Mesothelial cell of epicardium (in vitro differentiated cells): ENCODE results near the gene ANKRD39. TPM values are rescaled to one million over a fixed set of nuclear protein-coding genes. Genes with fewer than 3 reads are reported as not detected.

ENCODE experiments used
- DNase-seq, 2 experiments: peaks; one replicate each; pipeline ENCODE4 v3.0.0; 2021; ENCODE audit warnings: low spot score in 2 of 2; ENCODE audit not compliant: unreplicated experiment in 2 of 2
- H3K27ac Mint-ChIP-seq: 2 replicates; pipeline ENCODE4 v1.8.0; 2021; ENCODE audit warnings: mixed read lengths
- H3K27me3 Mint-ChIP-seq: 2 replicates; pipeline ENCODE4 v1.8.0; 2021; ENCODE audit warnings: low read depth, mixed read lengths
- H3K36me3 Mint-ChIP-seq: 2 replicates; pipeline ENCODE4 v1.8.0; 2021; ENCODE audit warnings: mixed read lengths
- H3K4me1 Mint-ChIP-seq: 2 replicates; pipeline ENCODE4 v1.8.0; 2021; ENCODE audit warnings: mixed read lengths
- H3K4me3 Mint-ChIP-seq: 2 replicates; pipeline ENCODE4 v1.8.0; 2021; ENCODE audit warnings: mild to moderate bottlenecking, moderate library complexity, mixed read lengths
- H3K9me3 Mint-ChIP-seq: 2 replicates; pipeline ENCODE4 v1.8.0; 2021; ENCODE audit warnings: mixed read lengths
- total RNA-seq: library from RNA; stranded (reverse); gene quantifications from 3 replicates; pipeline ENCODE4 v1.2.1, GENCODE V29; 2021
- TF ChIP-seq, protein P1 (sequence below): fragments of 200-600 bp; sonication (generic); IDR thresholded peaks from one replicate; pipeline ENCODE4 v1.5.0; 2021; ENCODE audit warnings: antibody characterized with exemption; ENCODE audit not compliant: unreplicated experiment

Gene ANKRD39
- total RNA-seq, 1 donor from 2014 or later, result 17.4 TPM

DNA sequence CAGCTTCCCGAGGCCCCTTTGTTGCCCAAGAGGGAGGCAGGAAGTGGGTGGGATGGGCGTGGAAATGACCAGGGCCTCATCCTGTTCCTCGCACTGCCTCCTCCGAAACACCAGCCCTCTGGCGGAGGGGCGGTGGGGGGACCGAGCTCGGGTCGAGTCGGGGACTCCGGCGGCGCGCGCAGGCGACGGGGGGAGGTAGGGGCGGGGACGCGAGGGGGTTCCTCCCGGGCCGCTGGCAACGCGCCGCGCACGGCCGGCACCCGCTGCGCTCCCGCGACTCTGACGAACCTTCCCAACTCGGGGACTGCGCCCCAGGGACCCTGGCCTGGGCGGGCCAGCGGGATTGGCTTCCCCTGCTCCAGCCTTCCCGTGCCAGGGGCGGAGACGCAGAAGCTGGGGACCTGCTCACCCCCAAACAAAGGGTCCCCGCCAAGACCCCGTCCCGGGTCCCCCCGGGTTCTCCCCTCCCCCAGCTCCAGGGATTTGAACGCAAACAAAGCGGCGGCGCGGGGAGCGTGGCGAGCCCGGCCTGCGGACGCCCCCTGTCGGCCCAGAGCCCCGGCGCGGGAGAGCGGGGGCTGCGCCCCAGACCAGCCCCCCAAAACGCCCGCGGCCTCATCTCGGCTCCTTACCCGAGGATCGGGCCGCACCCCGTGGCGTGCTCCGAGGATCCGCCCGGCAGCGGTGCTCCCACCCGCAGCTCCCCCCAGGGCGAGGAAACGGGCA is 10.9 kb upstream of the ANKRD39 start:
- H3K4me1 Mint-ChIP-seq, result peaks cover 42% of the 10 kb centered on the region
- peak overlapping the region; percentile 90 for H3K4me3 Mint-ChIP-seq
- TF ChIP-seq, protein P1, sequence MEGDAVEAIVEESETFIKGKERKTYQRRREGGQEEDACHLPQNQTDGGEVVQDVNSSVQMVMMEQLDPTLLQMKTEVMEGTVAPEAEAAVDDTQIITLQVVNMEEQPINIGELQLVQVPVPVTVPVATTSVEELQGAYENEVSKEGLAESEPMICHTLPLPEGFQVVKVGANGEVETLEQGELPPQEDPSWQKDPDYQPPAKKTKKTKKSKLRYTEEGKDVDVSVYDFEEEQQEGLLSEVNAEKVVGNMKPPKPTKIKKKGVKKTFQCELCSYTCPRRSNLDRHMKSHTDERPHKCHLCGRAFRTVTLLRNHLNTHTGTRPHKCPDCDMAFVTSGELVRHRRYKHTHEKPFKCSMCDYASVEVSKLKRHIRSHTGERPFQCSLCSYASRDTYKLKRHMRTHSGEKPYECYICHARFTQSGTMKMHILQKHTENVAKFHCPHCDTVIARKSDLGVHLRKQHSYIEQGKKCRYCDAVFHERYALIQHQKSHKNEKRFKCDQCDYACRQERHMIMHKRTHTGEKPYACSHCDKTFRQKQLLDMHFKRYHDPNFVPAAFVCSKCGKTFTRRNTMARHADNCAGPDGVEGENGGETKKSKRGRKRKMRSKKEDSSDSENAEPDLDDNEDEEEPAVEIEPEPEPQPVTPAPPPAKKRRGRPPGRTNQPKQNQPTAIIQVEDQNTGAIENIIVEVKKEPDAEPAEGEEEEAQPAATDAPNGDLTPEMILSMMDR, result peak; percentile 70
- H3K36me3 Mint-ChIP-seq, result peaks cover 7% of the 10 kb centered on the region
- peak overlapping the region; percentile 96 for H3K27ac Mint-ChIP-seq
- peak; percentile 90 for DNase-seq
- no peaks in the 10 kb centered on the region for H3K27me3 Mint-ChIP-seq
- H3K9me3 Mint-ChIP-seq, result no peaks in the 10 kb centered on the region

DNA sequence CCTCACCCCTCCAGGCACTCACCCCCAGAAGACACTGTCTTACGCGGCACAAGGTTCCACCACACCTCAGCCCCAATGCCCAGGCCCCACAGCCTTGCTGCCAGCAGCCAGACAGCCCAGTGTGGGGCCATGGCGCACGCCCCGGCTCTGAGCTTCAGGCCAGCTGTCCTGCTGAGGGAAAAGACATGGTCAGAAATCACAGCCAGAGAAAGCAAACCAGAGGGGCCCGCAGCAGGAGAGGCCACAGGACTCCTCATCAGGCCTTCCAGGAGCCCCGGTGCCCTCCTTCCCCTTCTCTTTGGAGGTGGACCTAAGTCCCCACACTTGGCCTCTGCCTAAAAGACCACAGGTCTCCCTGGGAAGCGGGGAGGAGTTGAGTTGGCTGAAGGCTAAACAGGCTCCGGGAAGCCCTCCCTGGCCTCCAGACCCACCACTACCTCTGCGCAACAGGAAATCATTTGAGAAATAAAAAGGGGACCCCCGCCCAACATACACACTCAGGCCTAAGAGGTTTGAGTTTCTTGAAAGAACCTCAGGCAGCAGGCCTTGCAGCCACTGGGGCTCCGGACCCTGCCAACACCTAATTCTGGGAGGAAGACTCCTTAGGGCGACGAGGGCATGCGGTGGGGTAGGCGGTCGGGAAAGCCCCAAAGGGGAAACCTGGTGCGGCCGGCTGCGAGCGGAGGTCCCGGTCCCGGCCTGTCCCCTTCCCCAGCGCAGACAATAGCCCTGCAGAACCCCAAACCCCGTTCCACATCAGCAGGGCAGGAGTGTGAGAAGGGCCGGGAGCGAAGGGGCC is 10.1 kb upstream of the ANKRD39 start:
- no peak for DNase-seq
- TF ChIP-seq, protein P1, result no peak
- Mint-ChIP-seq H3K4me1 (peaks cover 35% of the 10 kb centered on the region), H3K4me3 (peak overlapping the region; percentile 90), H3K9me3 (no peaks in the 10 kb centered on the region), H3K27ac (peak overlapping the region; percentile 96), H3K36me3 (peaks cover 11% of the 10 kb centered on the region), H3K27me3 (no peaks in the 10 kb centered on the region)

DNA sequence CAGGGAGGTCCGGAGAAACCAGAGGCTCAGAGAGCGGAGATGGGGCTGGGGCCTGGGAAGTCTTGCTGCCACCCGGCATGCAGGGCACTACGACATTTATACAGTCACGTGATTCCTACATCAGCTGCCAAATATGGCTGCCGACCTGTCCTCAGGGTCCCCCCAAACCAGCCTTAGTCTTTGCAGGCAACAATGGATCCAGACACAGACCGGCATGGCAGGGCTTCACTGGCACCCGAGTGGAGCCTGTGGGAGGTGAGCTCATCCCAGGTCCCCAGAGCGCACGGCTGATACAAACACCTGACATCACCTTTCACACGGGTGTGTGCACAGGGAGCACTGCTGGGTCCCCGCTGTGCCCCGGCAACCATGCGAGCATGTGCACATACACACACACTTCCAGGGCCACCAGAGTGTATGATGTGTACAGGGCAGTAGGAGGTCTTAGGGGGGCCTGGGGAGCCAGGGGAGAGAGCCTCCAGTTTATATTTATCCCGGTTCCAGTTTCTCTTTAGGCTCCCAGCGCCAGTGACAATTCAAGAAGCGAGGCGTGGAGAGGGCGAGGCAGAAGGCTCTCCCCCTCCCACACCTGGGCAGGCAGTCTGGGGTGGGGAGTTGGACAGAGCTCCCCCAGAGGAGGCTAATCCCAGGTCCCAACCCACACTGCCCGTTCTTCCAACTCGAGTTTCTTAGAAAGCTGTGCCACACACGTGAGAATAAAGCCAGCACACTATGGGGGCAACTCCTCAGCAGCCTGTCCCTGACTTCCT is 9.4 kb upstream of the ANKRD39 start:
- Mint-ChIP-seq H3K9me3 (no peaks in the 10 kb centered on the region), H3K36me3 (peaks cover 12% of the 10 kb centered on the region), H3K27ac (peak overlapping the region; percentile 96), H3K27me3 (no peaks in the 10 kb centered on the region), H3K4me1 (peaks cover 28% of the 10 kb centered on the region), H3K4me3 (peak overlapping the region; percentile 90)
- DNase-seq, result no peak
- TF ChIP-seq, protein P1, result no peak

DNA sequence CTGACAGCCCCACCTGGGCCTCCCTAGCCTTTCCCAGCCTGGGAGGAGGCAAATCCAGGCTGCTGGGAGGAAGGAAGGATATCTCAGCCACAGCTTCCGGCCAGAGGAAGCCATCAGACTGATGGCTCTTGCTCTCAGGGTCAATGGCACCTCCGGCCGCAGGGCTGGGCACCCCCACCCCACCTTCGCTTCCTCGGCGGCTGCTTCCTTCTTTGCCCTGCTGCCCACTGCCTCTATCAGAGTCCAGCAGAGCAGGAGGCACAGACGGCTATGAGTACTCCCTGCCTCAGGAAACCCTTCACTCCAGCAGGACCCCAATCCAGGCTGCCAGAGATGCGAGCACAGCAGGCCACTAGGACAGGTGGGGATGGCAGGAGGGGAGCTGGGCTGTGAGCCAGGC is 8.8 kb upstream of the ANKRD39 start:
- H3K27me3 Mint-ChIP-seq, result no peaks in the 10 kb centered on the region
- no peak for DNase-seq
- TF ChIP-seq, protein P1, result no peak
- no peaks in the 10 kb centered on the region for H3K9me3 Mint-ChIP-seq
- peaks cover 16% of the 10 kb centered on the region for H3K36me3 Mint-ChIP-seq
- H3K4me1 Mint-ChIP-seq, result peaks cover 26% of the 10 kb centered on the region
- H3K27ac Mint-ChIP-seq, result peak overlapping the region; percentile 81
- H3K4me3 Mint-ChIP-seq, result peak overlapping the region; percentile 90

DNA sequence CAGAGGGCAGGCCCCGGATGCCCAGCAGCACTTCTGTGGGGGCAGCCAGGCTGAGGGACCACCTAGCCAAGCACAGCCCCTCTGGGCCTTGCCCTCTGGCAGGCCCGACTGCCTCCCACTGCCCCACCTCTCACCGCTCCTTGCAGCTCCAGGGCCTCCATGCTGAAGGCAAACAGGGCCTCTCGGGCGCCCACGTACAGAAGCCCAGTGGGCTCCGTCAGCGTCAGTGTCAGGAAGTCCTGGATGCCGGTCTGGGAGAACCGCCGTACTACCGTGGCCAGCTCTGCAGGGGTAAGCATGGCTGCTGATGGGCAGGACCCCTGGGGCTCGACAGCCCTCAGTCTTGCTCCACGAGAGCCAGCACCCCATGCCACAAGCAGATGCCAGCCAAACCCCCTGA is 8.3 kb upstream of the ANKRD39 start:
- Mint-ChIP-seq H3K4me3 (peak overlapping the region; percentile 30), H3K27ac (no peak overlapping the region), H3K9me3 (no peaks in the 10 kb centered on the region), H3K4me1 (peaks cover 23% of the 10 kb centered on the region), H3K36me3 (peaks cover 16% of the 10 kb centered on the region), H3K27me3 (no peaks in the 10 kb centered on the region)
- TF ChIP-seq, protein P1, result no peak
- no peak for DNase-seq
